ENCODE data around the gene EZR. TPM values are rescaled to one million over a fixed set of nuclear protein-coding genes. Genes with fewer than 3 reads are reported as not detected.

Gene EZR
- total RNA-seq, 4 donors from 2014 or later: 83.7 to 168 (median 144) TPM

- H3K27ac ChIP-seq: peak overlapping the region; percentile 40 to 99 (median 96)
- no peaks in the 10 kb centered on the region for H3K27me3 ChIP-seq
- H3K9me3 ChIP-seq: no peaks in the 10 kb centered on the region
- TF ChIP-seq POLR2A (IDR thresholded peaks at IDR 0.05) (no peak), EP300 (IDR thresholded peaks at IDR 0.05) (no peak)
- TF ChIP-seq, protein P1, sequence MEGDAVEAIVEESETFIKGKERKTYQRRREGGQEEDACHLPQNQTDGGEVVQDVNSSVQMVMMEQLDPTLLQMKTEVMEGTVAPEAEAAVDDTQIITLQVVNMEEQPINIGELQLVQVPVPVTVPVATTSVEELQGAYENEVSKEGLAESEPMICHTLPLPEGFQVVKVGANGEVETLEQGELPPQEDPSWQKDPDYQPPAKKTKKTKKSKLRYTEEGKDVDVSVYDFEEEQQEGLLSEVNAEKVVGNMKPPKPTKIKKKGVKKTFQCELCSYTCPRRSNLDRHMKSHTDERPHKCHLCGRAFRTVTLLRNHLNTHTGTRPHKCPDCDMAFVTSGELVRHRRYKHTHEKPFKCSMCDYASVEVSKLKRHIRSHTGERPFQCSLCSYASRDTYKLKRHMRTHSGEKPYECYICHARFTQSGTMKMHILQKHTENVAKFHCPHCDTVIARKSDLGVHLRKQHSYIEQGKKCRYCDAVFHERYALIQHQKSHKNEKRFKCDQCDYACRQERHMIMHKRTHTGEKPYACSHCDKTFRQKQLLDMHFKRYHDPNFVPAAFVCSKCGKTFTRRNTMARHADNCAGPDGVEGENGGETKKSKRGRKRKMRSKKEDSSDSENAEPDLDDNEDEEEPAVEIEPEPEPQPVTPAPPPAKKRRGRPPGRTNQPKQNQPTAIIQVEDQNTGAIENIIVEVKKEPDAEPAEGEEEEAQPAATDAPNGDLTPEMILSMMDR (IDR thresholded peaks at IDR 0.05): no peak
- H3K4me3 ChIP-seq: peak overlapping the region; percentile 60 to 92 (median 76)
- DNase-seq (ENCODE audit: low spot score in 2 of 2): no peak
- WGBS, 2 donors: 51 to 52% methylated on average over 5 of the region's 5 CpGs
- peaks cover 0 to 62% (median 43%) of the 10 kb centered on the region in 4 donors for H3K4me1 ChIP-seq
- H3K36me3 ChIP-seq: no peaks in the 10 kb centered on the region
Observed at GRCh38 chr6:158816329-158816728, 2.8 kb downstream of the EZR start.

DNA sequence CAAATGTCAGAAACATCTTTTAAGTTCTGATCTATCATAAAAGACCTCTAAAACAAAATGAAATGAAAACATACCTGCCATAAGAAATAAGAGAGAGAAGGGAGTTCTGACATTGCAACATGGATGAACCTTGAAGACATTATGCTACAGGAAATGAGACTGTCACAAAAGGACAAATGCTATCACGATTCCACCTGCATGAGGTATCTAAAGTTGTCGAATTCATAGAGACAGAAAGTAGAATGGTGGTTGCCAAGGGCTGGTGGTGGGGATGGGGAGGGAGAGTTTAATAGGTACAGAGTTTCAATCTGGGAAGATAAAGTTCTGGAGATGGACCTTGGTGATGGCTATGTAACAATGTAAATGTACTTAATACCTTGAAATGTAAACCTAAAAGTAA, 3.3 kb downstream of the EZR start:
- DNase-seq (ENCODE audit: low spot score in 2 of 2): no peak
- H3K4me3 ChIP-seq: peak overlapping the region; percentile 6 to 92 (median 73)
- no peaks in the 10 kb centered on the region for H3K9me3 ChIP-seq
- peak overlapping the region in 3 of 4 donors; percentile 37 to 99 (median 97) for H3K27ac ChIP-seq
- WGBS, 2 donors: 63 to 78% methylated on average over 2 of the region's 2 CpGs
- no peaks in the 10 kb centered on the region for H3K36me3 ChIP-seq
- no peaks in the 10 kb centered on the region for H3K27me3 ChIP-seq
- TF ChIP-seq EP300 (IDR thresholded peaks at IDR 0.05) (no peak), POLR2A (IDR thresholded peaks at IDR 0.05) (no peak)
- TF ChIP-seq, protein P1 (IDR thresholded peaks at IDR 0.05): no peak
- H3K4me1 ChIP-seq: peaks cover 0 to 63% (median 46%) of the 10 kb centered on the region in 4 donors

DNA sequence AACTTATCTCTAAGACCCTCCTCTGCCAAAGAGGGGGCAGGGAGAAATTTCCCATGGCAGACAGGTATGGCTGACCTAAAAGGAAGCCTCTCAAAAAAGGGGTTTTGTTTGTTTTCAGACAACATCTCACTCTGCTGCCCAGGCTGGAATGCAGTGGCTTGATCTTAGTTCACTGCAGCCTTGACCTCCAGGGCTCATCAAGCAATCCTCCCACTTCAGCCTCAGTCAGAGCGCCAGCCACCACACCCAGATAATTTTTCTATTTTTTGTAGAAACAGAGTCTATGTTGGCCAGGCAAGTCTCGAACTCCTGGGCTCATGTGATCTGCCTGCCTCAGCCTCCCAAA, 3.8 kb downstream of the EZR start:
- DNase-seq (ENCODE audit: low spot score in 2 of 2): no peak
- peaks cover 0 to 63% (median 50%) of the 10 kb centered on the region in 4 donors for H3K4me1 ChIP-seq
- peak overlapping the region; percentile 7 to 92 (median 73) for H3K4me3 ChIP-seq

DNA sequence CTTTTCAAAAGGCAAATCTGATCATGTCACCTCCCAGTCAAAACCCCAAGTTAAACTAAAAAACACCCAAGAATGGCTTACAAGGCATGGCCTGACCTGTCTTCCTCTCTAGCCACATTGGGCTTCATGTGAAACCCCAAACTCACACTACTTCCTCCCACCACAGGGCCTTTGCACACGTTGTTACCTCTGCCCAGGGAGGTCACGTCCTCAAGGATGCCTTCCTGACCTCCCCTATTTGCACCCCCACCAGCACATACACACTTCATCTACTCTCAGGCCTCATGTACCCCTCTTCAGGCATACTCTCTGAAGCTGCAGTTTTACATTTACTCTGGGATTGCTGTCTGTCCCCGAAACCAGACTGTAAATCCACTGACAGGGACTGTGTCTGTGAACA, 6.1 kb downstream of the EZR start:
- Histone ChIP-seq H3K4me3 (peak overlapping the region in 1 of 4 donors; percentile 19), H3K36me3 (peaks cover 0 to 6% (median 0%) of the 10 kb centered on the region in 3 donors), H3K4me1 (peaks cover 0 to 80% (median 55%) of the 10 kb centered on the region in 4 donors), H3K27me3 (no peaks in the 10 kb centered on the region), H3K9me3 (no peaks in the 10 kb centered on the region), H3K27ac (peak overlapping the region in 3 of 4 donors; percentile 37 to 99 (median 97))
- DNase-seq (ENCODE audit: low spot score in 2 of 2): no peak
- TF ChIP-seq EP300 (IDR thresholded peaks at IDR 0.05): no peak
- TF ChIP-seq, protein P1 (IDR thresholded peaks at IDR 0.05): no peak
- no peak for TF ChIP-seq POLR2A (IDR thresholded peaks at IDR 0.05)
- 73 to 86% methylated on average over 3 of the region's 3 CpGs for WGBS, 2 donors

More for the DNA sequence above, 3.8 kb downstream of the EZR start:
- Histone ChIP-seq H3K36me3 (no peaks in the 10 kb centered on the region), H3K27me3 (no peaks in the 10 kb centered on the region), H3K9me3 (no peaks in the 10 kb centered on the region), H3K27ac (peak overlapping the region in 3 of 4 donors; percentile 37 to 99 (median 97))
- WGBS, 2 donors: 35 to 46% methylated on average over 2 of the region's 2 CpGs
- no peak for TF ChIP-seq EP300 (IDR thresholded peaks at IDR 0.05)
- TF ChIP-seq POLR2A (IDR thresholded peaks at IDR 0.05): no peak
- TF ChIP-seq, protein P1 (IDR thresholded peaks at IDR 0.05): no peak

- Histone ChIP-seq H3K27ac (peak overlapping the region in 3 of 4 donors; percentile 37 to 99 (median 97)), H3K4me3 (no peak overlapping the region), H3K36me3 (peaks cover 0 to 10% (median 0%) of the 10 kb centered on the region in 3 donors), H3K4me1 (peaks cover 0 to 85% (median 55%) of the 10 kb centered on the region in 4 donors), H3K27me3 (no peaks in the 10 kb centered on the region), H3K9me3 (no peaks in the 10 kb centered on the region)
- 76 to 80% methylated on average over 5 of the region's 5 CpGs for WGBS, 2 donors
- no peak for TF ChIP-seq EP300 (IDR thresholded peaks at IDR 0.05)
- TF ChIP-seq, protein P1 (IDR thresholded peaks at IDR 0.05): no peak
- no peak for TF ChIP-seq POLR2A (IDR thresholded peaks at IDR 0.05)
- DNase-seq (ENCODE audit: low spot score in 2 of 2): no peak
Observed at GRCh38 chr6:158812611-158813010, 6.6 kb downstream of the EZR start.

Measured in tibial nerve (tissue), 4 donors.